ENCODE measurements around the gene PTPRK. TPM values are rescaled to one million over a fixed set of nuclear protein-coding genes. Genes with fewer than 3 reads are reported as not detected.

The PTPRK gene
- total and polyA plus RNA-seq, 2 of the 13 experiments (the other 11 are each of a cell fraction or from before 2014, with no cell fraction given) = 43.6 to 98.3 TPM

GRCh38 chr6:128520436-128521281, at the start of gene PTPRK (continued):
- peak; percentile 77; the same call in 1 of the 2 replicates for TF ChIP-seq ZNF574 (CRISPR knock-in tag; IDR thresholded peaks at IDR 0.05)
- TF ChIP-seq LBX2 (CRISPR knock-in tag; IDR thresholded peaks at IDR 0.05; ENCODE audit: borderline replicate concordance) = no peak
- no peak for TF ChIP-seq ZNF615 (CRISPR knock-in tag; IDR thresholded peaks at IDR 0.05; ENCODE audit: borderline replicate concordance)
- TF ChIP-seq ZNF232 (CRISPR knock-in tag; IDR thresholded peaks at IDR 0.05; ENCODE audit: borderline replicate concordance) = no peak
- TF ChIP-seq ZNF180 (CRISPR knock-in tag; IDR thresholded peaks at IDR 0.05; ENCODE audit: borderline replicate concordance, low read depth) = no peak
- peak; percentile 93; the same call in 1 of the 2 replicates for TF ChIP-seq CSRNP1 (CRISPR knock-in tag; IDR thresholded peaks at IDR 0.05)
- TF ChIP-seq ZNF101 (CRISPR knock-in tag; IDR thresholded peaks at IDR 0.05; ENCODE audit: borderline replicate concordance, low read depth) = no peak
- peak; percentile 52; the same call in 1 of the 2 replicates for TF ChIP-seq RFXANK (CRISPR knock-in tag; IDR thresholded peaks at IDR 0.05)
- TF ChIP-seq PPARG (CRISPR knock-in tag; conservative IDR thresholded peaks at IDR 0.05) = no peak; the same call in 1 of the 2 replicates
- no peak for TF ChIP-seq HCFC1 (IDR thresholded peaks at IDR 0.05; ENCODE audit: low read depth, low read length)
- TF ChIP-seq ZNF501 (CRISPR knock-in tag; IDR thresholded peaks at IDR 0.05) = peak; percentile 86
- no peak for TF ChIP-seq CREB3 (CRISPR knock-in tag; IDR thresholded peaks at IDR 0.05)
- 0 out of 2 replicates have a peak, but pooled peaks have one; percentile 33 for TF ChIP-seq RELA (CRISPR knock-in tag; IDR thresholded peaks at IDR 0.05)
- TF ChIP-seq ZNF124 (CRISPR knock-in tag; IDR thresholded peaks at IDR 0.05) = no peak; the same call in 1 of the 2 replicates
- TF ChIP-seq ZNF207 (IDR thresholded peaks at IDR 0.05; ENCODE audit: borderline replicate concordance) = no peak
- peak; percentile 98 for TF ChIP-seq ZNF337 (CRISPR knock-in tag; IDR thresholded peaks at IDR 0.05; ENCODE audit: borderline replicate concordance, low read depth)
- TF ChIP-seq ZNF724P (CRISPR knock-in tag; IDR thresholded peaks at IDR 0.05; ENCODE audit: borderline replicate concordance) = no peak
- peak; percentile 52; the same call in 1 of the 2 replicates for TF ChIP-seq FOXO1 (CRISPR knock-in tag; IDR thresholded peaks at IDR 0.05)

Data from HepG2 (cell line).